ENCODE results near the gene THEM4. TPM values are rescaled to one million over a fixed set of nuclear protein-coding genes. Genes with fewer than 3 reads are reported as not detected.

THEM4 gene
- total RNA-seq, 1 experiment from 2014 or later, result 41.4 TPM

DNA sequence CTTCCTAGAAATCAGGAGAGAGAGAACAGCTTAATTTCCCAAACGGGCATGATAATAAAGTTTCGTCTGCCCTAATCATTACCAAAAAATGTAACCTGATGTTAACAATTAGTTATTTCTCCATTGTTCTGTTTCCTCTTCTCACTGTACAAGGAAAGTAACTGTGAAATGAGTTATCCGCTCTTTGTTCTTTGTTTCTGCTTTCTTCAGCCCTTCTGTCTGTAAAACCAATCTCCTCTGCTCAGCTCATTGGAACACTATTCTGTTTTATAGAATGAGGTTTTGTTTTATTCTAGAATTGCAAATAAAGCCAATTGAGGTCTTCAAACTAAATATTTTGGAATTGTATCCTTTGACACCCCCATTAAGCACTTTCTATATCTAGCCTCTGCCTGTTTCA lies 8.8 kb upstream of the THEM4 start:
- H3K27me3 ChIP-seq (ENCODE audit: insufficient read depth, low read depth), result no peaks in the 10 kb centered on the region
- H3K79me2 ChIP-seq (ENCODE audit: low read depth), result no peaks in the 10 kb centered on the region
- peaks cover 68% of the 10 kb centered on the region for H3K4me1 ChIP-seq (replicated peaks; ENCODE audit: insufficient read depth)
- H3K36me3 ChIP-seq (ENCODE audit: low read depth), result no peaks in the 10 kb centered on the region
- DNase-seq, result no peak
- ChIA-PET CTCF (no interaction called here), POLR2A (ENCODE audit: unreplicated experiment) (interaction anchor here (0.6 kb wide), 1 partner anchor 82 kb away, joined by 3 read pairs; no protein-coding TSS in a partner anchor)
- no peak overlapping the region for H3K4me3 ChIP-seq
- H3K27ac ChIP-seq, result no peak overlapping the region
- H3F3A ChIP-seq (ENCODE audit: insufficient read depth, low read depth), result peaks cover 13% of the 10 kb centered on the region
- 0 out of 2 replicates have a peak overlapping the region, but pooled peaks have one; percentile 39 for H3K4me2 ChIP-seq
- no peaks in the 10 kb centered on the region for H3K9me3 ChIP-seq (ENCODE audit: insufficient read depth, low read depth)
- no peaks in the 10 kb centered on the region for H3K9me2 ChIP-seq (ENCODE audit: insufficient read depth)
- no peak overlapping the region for H2AFZ ChIP-seq
- H4K20me1 ChIP-seq (ENCODE audit: insufficient read depth), result no peaks in the 10 kb centered on the region
- intact Hi-C loops (cut with micrococcal nuclease; ENCODE audit: unreplicated experiment), result no loop called here
- no TSS peak for BruUV-seq (replicated peaks)
- no peak for TF ChIP-seq EZH2 (IDR thresholded peaks at IDR 0.05; ENCODE audit: low read depth)

DNA sequence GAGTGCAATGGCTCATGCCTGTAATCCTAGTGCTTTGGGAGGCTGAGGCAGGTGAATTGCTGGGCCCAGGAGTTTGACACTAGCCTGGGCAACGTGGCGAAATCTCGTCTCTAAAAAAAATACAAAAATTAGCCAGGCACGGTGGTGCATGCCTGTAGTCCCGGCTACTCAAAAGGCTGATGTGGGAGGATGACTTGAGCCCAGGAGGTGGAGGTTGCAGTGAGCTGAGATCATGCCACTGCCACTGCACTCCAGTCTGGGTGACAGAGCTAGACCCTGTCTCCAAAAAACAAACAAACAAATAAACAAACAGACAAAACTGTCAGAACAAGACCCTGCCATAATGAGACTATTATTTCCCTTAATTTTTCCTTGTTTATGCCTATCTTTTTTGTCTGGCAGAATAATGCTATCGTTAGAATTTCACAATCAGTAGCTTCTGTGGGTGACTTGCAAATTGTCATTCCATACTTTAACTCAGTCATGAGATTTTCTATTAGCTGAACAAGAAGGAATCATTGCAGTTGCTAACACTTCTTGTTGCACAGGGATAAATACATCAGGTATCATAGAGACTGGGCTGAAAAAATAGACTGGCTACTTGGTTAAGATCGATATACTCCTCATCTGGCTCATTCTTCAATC lies 7.5 kb upstream of the THEM4 start:
- Histone ChIP-seq H3K27me3 (ENCODE audit: insufficient read depth, low read depth) (no peaks in the 10 kb centered on the region), H3K27ac (no peak overlapping the region), H3K4me1 (replicated peaks; ENCODE audit: insufficient read depth) (peaks cover 57% of the 10 kb centered on the region), H3K79me2 (ENCODE audit: low read depth) (no peaks in the 10 kb centered on the region), H3F3A (ENCODE audit: insufficient read depth, low read depth) (peaks cover 7% of the 10 kb centered on the region; the same call in 1 of the 2 replicates), H2AFZ (no peak overlapping the region), H3K9me2 (ENCODE audit: insufficient read depth) (no peaks in the 10 kb centered on the region), H3K36me3 (ENCODE audit: low read depth) (no peaks in the 10 kb centered on the region), H4K20me1 (ENCODE audit: insufficient read depth) (no peaks in the 10 kb centered on the region), H3K4me3 (no peak overlapping the region), H3K4me2 (no peak overlapping the region), H3K9me3 (ENCODE audit: insufficient read depth, low read depth) (no peaks in the 10 kb centered on the region)
- CTCF ChIA-PET, result no interaction called here
- no peak for DNase-seq
- no TSS peak for BruUV-seq (replicated peaks)
- intact Hi-C loops (cut with micrococcal nuclease; ENCODE audit: unreplicated experiment), result no loop called here
- POLR2A ChIA-PET (ENCODE audit: unreplicated experiment), result interaction anchor here (0.7 kb wide), 1 partner anchor 10 kb away, joined by 4 read pairs; no protein-coding TSS in a partner anchor
- TF ChIP-seq, protein P1, sequence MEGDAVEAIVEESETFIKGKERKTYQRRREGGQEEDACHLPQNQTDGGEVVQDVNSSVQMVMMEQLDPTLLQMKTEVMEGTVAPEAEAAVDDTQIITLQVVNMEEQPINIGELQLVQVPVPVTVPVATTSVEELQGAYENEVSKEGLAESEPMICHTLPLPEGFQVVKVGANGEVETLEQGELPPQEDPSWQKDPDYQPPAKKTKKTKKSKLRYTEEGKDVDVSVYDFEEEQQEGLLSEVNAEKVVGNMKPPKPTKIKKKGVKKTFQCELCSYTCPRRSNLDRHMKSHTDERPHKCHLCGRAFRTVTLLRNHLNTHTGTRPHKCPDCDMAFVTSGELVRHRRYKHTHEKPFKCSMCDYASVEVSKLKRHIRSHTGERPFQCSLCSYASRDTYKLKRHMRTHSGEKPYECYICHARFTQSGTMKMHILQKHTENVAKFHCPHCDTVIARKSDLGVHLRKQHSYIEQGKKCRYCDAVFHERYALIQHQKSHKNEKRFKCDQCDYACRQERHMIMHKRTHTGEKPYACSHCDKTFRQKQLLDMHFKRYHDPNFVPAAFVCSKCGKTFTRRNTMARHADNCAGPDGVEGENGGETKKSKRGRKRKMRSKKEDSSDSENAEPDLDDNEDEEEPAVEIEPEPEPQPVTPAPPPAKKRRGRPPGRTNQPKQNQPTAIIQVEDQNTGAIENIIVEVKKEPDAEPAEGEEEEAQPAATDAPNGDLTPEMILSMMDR (conservative IDR thresholded peaks at IDR 0.05), result no peak
- TF ChIP-seq EZH2 (IDR thresholded peaks at IDR 0.05; ENCODE audit: low read depth), result no peak

DNA sequence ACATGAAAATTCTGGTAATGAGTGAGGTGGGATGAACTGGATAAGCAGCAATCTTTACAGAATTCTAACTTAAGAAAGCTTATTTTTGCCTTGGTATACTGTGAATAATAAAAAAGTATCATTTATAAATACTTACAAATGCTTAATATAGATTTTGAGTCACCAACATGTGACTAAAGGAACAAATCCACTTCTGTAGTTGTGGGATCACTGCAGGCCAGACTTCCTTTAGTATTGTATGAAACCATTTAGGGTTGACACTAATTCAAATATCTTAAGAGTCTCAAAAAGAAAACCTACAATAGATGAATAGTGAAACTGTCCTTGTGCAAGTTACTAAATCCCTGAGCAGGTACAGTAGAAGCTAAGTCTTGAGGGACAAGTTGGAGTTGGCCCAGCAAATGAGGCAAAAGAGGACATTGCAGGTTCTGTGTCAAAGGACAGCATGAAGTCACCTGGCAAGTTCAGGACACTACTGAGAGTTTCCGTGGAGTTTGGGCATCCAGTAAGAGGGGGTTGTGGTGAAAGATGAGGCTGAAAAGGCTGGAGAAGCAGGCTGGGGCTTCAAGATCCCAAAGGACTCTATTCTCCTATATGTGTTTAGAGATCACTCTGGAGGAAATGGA lies 5.9 kb upstream of the THEM4 start:
- intact Hi-C loops (cut with micrococcal nuclease; ENCODE audit: unreplicated experiment), result no loop called here
- peak overlapping the region; percentile 46 for H3K4me2 ChIP-seq
- H3K27me3 ChIP-seq (ENCODE audit: insufficient read depth, low read depth), result no peaks in the 10 kb centered on the region
- peaks cover 13% of the 10 kb centered on the region; the same call in 1 of the 2 replicates for H3F3A ChIP-seq (ENCODE audit: insufficient read depth, low read depth)
- H3K9me3 ChIP-seq (ENCODE audit: insufficient read depth, low read depth), result no peaks in the 10 kb centered on the region
- peak overlapping the region; percentile 46 for H3K27ac ChIP-seq
- H4K20me1 ChIP-seq (ENCODE audit: insufficient read depth), result no peaks in the 10 kb centered on the region
- no TSS peak for BruUV-seq (replicated peaks)
- no peaks in the 10 kb centered on the region for H3K79me2 ChIP-seq (ENCODE audit: low read depth)
- ChIA-PET POLR2A (ENCODE audit: unreplicated experiment) (interaction anchor here (0.7 kb wide), 2 partner anchors 80 to 599 kb away, joined by 6 to 7 read pairs; no protein-coding TSS in a partner anchor), CTCF (no interaction called here)
- 0 out of 2 replicates have a peak overlapping the region, but pooled peaks have one; percentile 5 for H3K4me3 ChIP-seq
- H2AFZ ChIP-seq, result peak overlapping the region; percentile 64
- TF ChIP-seq, protein P1 (conservative IDR thresholded peaks at IDR 0.05), result no peak
- no peak for TF ChIP-seq EZH2 (IDR thresholded peaks at IDR 0.05; ENCODE audit: low read depth)
- H3K9me2 ChIP-seq (ENCODE audit: insufficient read depth), result no peaks in the 10 kb centered on the region
- peaks cover 61% of the 10 kb centered on the region for H3K4me1 ChIP-seq (replicated peaks; ENCODE audit: insufficient read depth)
- peak in 1 of 2 experiments; percentile 55 for DNase-seq
- no peaks in the 10 kb centered on the region for H3K36me3 ChIP-seq (ENCODE audit: low read depth)
